HG02588 (cell line): ENCODE measurements around the gene FTH1.

ENCODE experiments used
- ATAC-seq: cut with Tn5 transposase; IDR thresholded peaks from one replicate; pipeline ENCODE4 v1.9.1; 2021; ENCODE audit warnings: mild to moderate bottlenecking, moderate library complexity; ENCODE audit not compliant: unreplicated experiment

The FTH1 gene

GRCh38 chr11:61949169-61950034 lies 18.0 kb downstream of the FTH1 start:
- ATAC-seq = no peak

- no peak for ATAC-seq
Measured at GRCh38 chr11:61948505-61948904, 18.9 kb downstream of the FTH1 start.

- no peak for ATAC-seq
Measured at GRCh38 chr11:61947486-61948210, 19.8 kb downstream of the FTH1 start.

GRCh38 chr11:61946894-61947293 lies 20.5 kb downstream of the FTH1 start:
- ATAC-seq = no peak

- ATAC-seq = no peak
Measured at GRCh38 chr11:61945191-61945590, 22.2 kb downstream of the FTH1 start.

- ATAC-seq = no peak
Measured at GRCh38 chr11:61940466-61940865, 27.0 kb downstream of the FTH1 start.

- ATAC-seq = no peak
Measured at GRCh38 chr11:61935861-61936260, 31.6 kb downstream of the FTH1 start.

- ATAC-seq = no peak
Measured at GRCh38 chr11:61930933-61931332, 36.5 kb downstream of the FTH1 start.

GRCh38 chr11:61928606-61929005 lies 38.8 kb downstream of the FTH1 start:
- ATAC-seq = no peak

- no peak for ATAC-seq
Measured at GRCh38 chr11:61927501-61927900, 39.9 kb downstream of the FTH1 start.

GRCh38 chr11:61926235-61926634 lies 41.2 kb downstream of the FTH1 start:
- no peak for ATAC-seq

GRCh38 chr11:61925736-61926135 lies 41.7 kb downstream of the FTH1 start:
- ATAC-seq = no peak

GRCh38 chr11:61924064-61924455 lies 43.4 kb downstream of the FTH1 start:
- no peak for ATAC-seq

GRCh38 chr11:61923166-61924063 lies 44.0 kb downstream of the FTH1 start:
- no peak for ATAC-seq

- no peak for ATAC-seq
Measured at GRCh38 chr11:61922539-61922938, 44.9 kb downstream of the FTH1 start.

- no peak for ATAC-seq
Measured at GRCh38 chr11:61921446-61921845, 46.0 kb downstream of the FTH1 start.

- ATAC-seq = no peak
Measured at GRCh38 chr11:61919705-61920631, 47.5 kb downstream of the FTH1 start.

GRCh38 chr11:61918938-61919704 lies 48.3 kb downstream of the FTH1 start:
- ATAC-seq = no peak

- no peak for ATAC-seq
Measured at GRCh38 chr11:61918251-61918937, 49.0 kb downstream of the FTH1 start.
